Lower leg skin (tissue), 3 donors: ENCODE data around the gene HEPHL1.

Experiments used
- CTCF ChIP-seq, 3 donors: fragments of 450-650 bp; IDR thresholded peaks; one replicate each; pipeline ENCODE4 v1.5.1; 2016; ENCODE audit warnings: antibody characterized with exemption in 3 of 3, mild to moderate bottlenecking in 3 of 3, moderate library complexity in 2 of 3
- POLR2A ChIP-seq, 2 donors: fragments of 450-650 bp; IDR thresholded peaks; one replicate each; pipeline ENCODE4 v1.6.1; 2016 to 2017; ENCODE audit warnings: antibody characterized with exemption in 2 of 2, mild to moderate bottlenecking in 1 of 2, moderate library complexity in 1 of 2

GRCh38 chr11:94152678-94153065 is 131.5 kb downstream of the HEPHL1 start:
- no peak for TF ChIP-seq POLR2A (IDR thresholded peaks at IDR 0.05)
- no peak for TF ChIP-seq CTCF (IDR thresholded peaks at IDR 0.05)
